HepG2 (cell line): ENCODE results near the gene IGFL2. TPM values are rescaled to one million over a fixed set of nuclear protein-coding genes. Genes with fewer than 3 reads are reported as not detected.

Experiments
- ATAC-seq: fragments of 200-7000 bp; cut with Tn5 transposase; 3 replicates; pipeline ENCODE4 v1.9.1; 2020; ENCODE audit warnings: mild to moderate bottlenecking, moderate library complexity
- BruUV-seq: library from RNA; stranded (reverse); fragments of 400-500 nt; replicated peaks from 2 replicates; lab custom pipeline; 2021; lab: Mats Ljungman, UMichigan
- CTCF ChIA-PET: fragments of 300-600 bp; formaldehyde crosslinking; extraction: SDS; loops from one replicate; lab custom pipeline; 2021; ENCODE audit warnings: low total read pairs, inconsistent platforms, low intra/inter-chr PET ratio; lab: Yijun Ruan, JAX
- POLR2A ChIA-PET: fragments of 350-600 bp; sonication (Branson Sonifier 250); formaldehyde crosslinking; loops from one replicate; lab custom pipeline; 2020; ENCODE audit warnings: antibody characterized with exemption, inconsistent platforms; lab: Yijun Ruan, JAX
- DNase-seq: peaks from one replicate; pipeline ENCODE4 v3.0.0-alpha.2; 2015; ENCODE audit warnings: low spot score
- FAIRE-seq: peaks from 3 replicates; lab custom pipeline; 2011; peaks lifted over from hg19 to GRCh38; lab: Jason Lieb, UNC
- H2AFZ ChIP-seq: one replicate; pipeline ENCODE4 v1.6.1; 2011; ENCODE audit warnings: low read length, inconsistent platforms
- H3K27ac ChIP-seq: fragments of 300-600 bp; 3 replicates; pipeline ENCODE4 v1.8.0; 2011; ENCODE audit warnings: mixed run types, mild to moderate bottlenecking, mixed read lengths, low read length, inconsistent platforms; ENCODE audit not compliant: insufficient read depth; ENCODE audit errors: extremely low read length
- H3K27me3 ChIP-seq, 2 experiments: fragments of 200-600 bp in 1 of 2; 2 replicates in 1 of 2; 3 replicates in 1 of 2; pipeline versions ENCODE4 v1.6.0 to v1.8.0; 2011; ENCODE audit warnings: low read length in 2 of 2, mild to moderate bottlenecking in 2 of 2, moderate library complexity in 2 of 2, inconsistent platforms in 1 of 2; ENCODE audit not compliant: insufficient read depth in 2 of 2, control insufficient read depth in 1 of 2
- H3K36me3 ChIP-seq, 2 experiments: fragments of 200-600 bp in 1 of 2; replicated peaks in 1 of 2; 2 replicates in 1 of 2; 3 replicates in 1 of 2; pipeline versions ENCODE4 v1.5.1 to v1.8.0; 2011; ENCODE audit warnings: low read length in 2 of 2, inconsistent platforms in 1 of 2; ENCODE audit not compliant: insufficient read depth in 2 of 2, control insufficient read depth in 1 of 2
- H3K4me1 ChIP-seq: 2 replicates; pipeline ENCODE4 v1.5.1; 2012; ENCODE audit warnings: low read length, inconsistent platforms; ENCODE audit not compliant: insufficient read depth
- H3K4me2 ChIP-seq: 2 replicates; pipeline ENCODE4 v1.6.0; 2011; ENCODE audit warnings: low read depth, low read length, inconsistent platforms
- H3K4me3 ChIP-seq, 3 experiments: fragments of 200-600 bp in 1 of 3; sonication (generic), shearing (Covaris generic) in 1 of 3; replicated peaks in 1 of 3; 2 replicates each; pipeline ENCODE4 v1.5.1; 2011 to 2016; ENCODE audit warnings: low read length in 3 of 3, inconsistent platforms in 2 of 3, low read depth in 2 of 3, mild to moderate bottlenecking in 2 of 3, control low read depth in 1 of 3, mixed read lengths in 1 of 3; ENCODE audit not compliant: insufficient read depth in 1 of 3
- H3K79me2 ChIP-seq: one replicate; pipeline ENCODE4 v1.6.1; 2011; ENCODE audit warnings: low read length, inconsistent platforms; ENCODE audit not compliant: insufficient read depth
- H3K9ac ChIP-seq: 2 replicates; pipeline ENCODE4 v1.6.0; 2011; ENCODE audit warnings: mild to moderate bottlenecking, low read depth, low read length, inconsistent platforms; ENCODE audit not compliant: insufficient read depth
- H3K9me3 ChIP-seq: 2 replicates; pipeline ENCODE4 v1.5.1; 2012; ENCODE audit warnings: mild to moderate bottlenecking, low read length
- H4K20me1 ChIP-seq: 2 replicates; pipeline ENCODE4 v1.6.0; 2011; ENCODE audit warnings: inconsistent platforms, mild to moderate bottlenecking, low read length, moderate library complexity; ENCODE audit not compliant: insufficient read depth
- CAMTA2 ChIP-seq: sonication (generic); formaldehyde crosslinking; IDR thresholded peaks from 2 replicates; pipeline ENCODE4 v1.4.0; 2020; ENCODE audit warnings: mild to moderate bottlenecking, missing genetic modification reagents, borderline replicate concordance
- EZH2 ChIP-seq: conservative IDR thresholded peaks from 2 replicates; pipeline ENCODE4 v1.6.1; 2012; ENCODE audit warnings: mild to moderate bottlenecking, low read depth, low read length, moderate library complexity
- KDM5A ChIP-seq: fragments of 200-600 bp; sonication (generic); IDR thresholded peaks from 2 replicates; pipeline ENCODE4 v1.7.0; 2018; ENCODE audit warnings: antibody characterized with exemption, mild to moderate bottlenecking, low read length, borderline replicate concordance
- MAFK ChIP-seq, 2 experiments: IDR thresholded peaks in 1 of 2; conservative IDR thresholded peaks in 1 of 2; 2 replicates each; pipeline ENCODE4 v1.6.1; 2011; ENCODE audit warnings: improper control_type of control experiment in 2 of 2, low read length in 2 of 2
- NCOA2 ChIP-seq: sonication (generic); formaldehyde crosslinking; IDR thresholded peaks from 2 replicates; pipeline ENCODE4 v1.8.0; 2022; ENCODE audit warnings: inconsistent platforms
- NFIC ChIP-seq: IDR thresholded peaks from 2 replicates; pipeline ENCODE4 v1.6.1; 2012; ENCODE audit warnings: mild to moderate bottlenecking, low read length, inconsistent platforms
- SMAD3 ChIP-seq: sonication (generic); formaldehyde crosslinking; IDR thresholded peaks from 2 replicates; pipeline ENCODE4 v1.4.0; 2020; ENCODE audit warnings: missing genetic modification reagents
- SYNCRIP ChIP-seq: fragments of 200-400 bp; formaldehyde crosslinking; IDR thresholded peaks from 2 replicates; pipeline ENCODE4 v1.6.1; 2018; ENCODE audit warnings: mild to moderate bottlenecking, low read depth, low read length; ENCODE audit not compliant: insufficient read depth
- YY1 ChIP-seq: IDR thresholded peaks from 2 replicates; pipeline ENCODE4 v1.6.1; 2011; ENCODE audit warnings: low read length, low read depth, moderate library complexity, mild to moderate bottlenecking; ENCODE audit not compliant: insufficient read depth, insufficient replicate concordance
- ZGPAT ChIP-seq: IDR thresholded peaks from 2 replicates; pipeline ENCODE4 v1.6.1; 2016; ENCODE audit warnings: mild to moderate bottlenecking
- ZNF296 ChIP-seq: sonication (generic); formaldehyde crosslinking; conservative IDR thresholded peaks from 2 replicates; pipeline ENCODE4 v1.5.0; 2020; ENCODE audit warnings: mild to moderate bottlenecking, missing genetic modification reagents
- ZNF800 ChIP-seq: sonication (generic); formaldehyde crosslinking; IDR thresholded peaks from 2 replicates; pipeline ENCODE4 v1.4.0; 2020; ENCODE audit warnings: missing genetic modification reagents
- WGBS: methylation state at CpG from one replicate; pipeline ENCODE4 v1.1.6; 2017; ENCODE audit warnings: low lambda C conversion rate; 5-methylcytosine and 5-hydroxymethylcytosine counted together
- in situ Hi-C: cut with HindIII; loops from 2 replicates; pipeline ENCODE4 v1.10.0; 2017; ENCODE audit warnings: low pct_unique_long_range_greater_than_20kb; ENCODE audit not compliant: extremely low pct_ligation_motif_present
- intact Hi-C: fragments of 100-400 bp; cut with micrococcal nuclease; formaldehyde crosslinking; loops from one replicate; pipeline ENCODE4 v1.10.0; 2022; ENCODE audit not compliant: unreplicated experiment
- polyA plus RNA-seq, 8 experiments: library from polyadenylated mRNA; depleted of rRNA in 3 of 8; stranded (reverse) in 7 of 8; unstranded in 1 of 8; fragments of >200 nt; fragmentation: Illumina TruSeq in 4 of 8; extraction: Trizol in 4 of 8; gene quantifications; 2 replicates each; pipeline versions ENCODE4 v1.2.1 to v1.2.3, GENCODE V29; 2011 to 2016; ENCODE audit warnings: low read depth in 4 of 8, missing spikeins in 1 of 8, mixed read lengths in 1 of 8; ENCODE audit not compliant: insufficient read depth in 1 of 8
- total RNA-seq, 5 experiments: library from RNA; depleted of rRNA; stranded (reverse); fragments of >200 nt; fragmentation: Illumina TruSeq; extraction: Trizol; gene quantifications; 2 replicates each; pipeline ENCODE4 v1.2.3, GENCODE V29; 2016; ENCODE audit warnings: low read depth in 1 of 5

IGFL2 gene
- total and polyA plus RNA-seq, 2 of the 13 experiments (the other 11 are each of a cell fraction or from before 2014, with no cell fraction given): not detected

- POLR2A ChIA-PET: no interaction called here
- FAIRE-seq (no peak), DNase-seq (no peak), ATAC-seq (no peak)
- CTCF ChIA-PET: no interaction called here
- Histone ChIP-seq H3K27ac (no peak overlapping the region), H3K4me2 (no peak overlapping the region), H3K4me3 (no peak overlapping the region), H3K9ac (no peak overlapping the region), H3K36me3 (no peaks in the 10 kb centered on the region), H3K79me2 (no peaks in the 10 kb centered on the region), H3K4me1 (no peaks in the 10 kb centered on the region), H2AFZ (no peak overlapping the region), H4K20me1 (no peaks in the 10 kb centered on the region), H3K27me3 (no peaks in the 10 kb centered on the region), H3K9me3 (no peaks in the 10 kb centered on the region)
- intact Hi-C loops: no loop called here
- TF ChIP-seq ZNF800: no peak
- no peak for TF ChIP-seq SYNCRIP
- no peak for TF ChIP-seq EZH2
- no peak for TF ChIP-seq YY1
- TF ChIP-seq ZNF296 (CRISPR knock-in tag): no peak
- TF ChIP-seq SMAD3 (CRISPR knock-in tag): no peak
- no peak for TF ChIP-seq KDM5A
- no peak for TF ChIP-seq CAMTA2 (CRISPR knock-in tag)
- TF ChIP-seq ZGPAT: no peak
- TF ChIP-seq NFIC: no peak
- no peak for TF ChIP-seq NCOA2 (CRISPR knock-in tag)
- no peak for TF ChIP-seq MAFK (conservative IDR thresholded peaks at IDR 0.05 in 1 of 2, IDR thresholded peaks at IDR 0.05 in 1 of 2; ENCODE audit: low read length in 2 of 2)
- WGBS: 0% methylated on average over 2 of the region's 2 CpGs
- no TSS peak for BruUV-seq
- in situ Hi-C loops: no loop called here
Observed at GRCh38 chr19:46112527-46112926, 35.5 kb upstream of the IGFL2 start.
